Stomach smooth muscle (tissue), 2 donors: ENCODE results near the gene SYTL3.
"Not testable (repeated sequence)": the region's sequence is repeated elsewhere in the genome, so short reads cannot be mapped to it uniquely, and the experiment has no call there.

Source experiments
- H3K27ac ChIP-seq: one replicate; pipeline ENCODE4 v1.7.0; 2013; ENCODE audit warnings: mild to moderate bottlenecking, low read length, inconsistent platforms
- H3K27me3 ChIP-seq, 2 donors: one replicate each; pipeline ENCODE4 v1.7.0; 2013; ENCODE audit warnings: low read length in 2 of 2; ENCODE audit not compliant: insufficient read depth in 2 of 2, control insufficient read depth in 1 of 2
- H3K36me3 ChIP-seq, 2 donors: one replicate each; pipeline ENCODE4 v1.7.0; 2013; ENCODE audit warnings: low read length in 2 of 2; ENCODE audit not compliant: control insufficient read depth in 2 of 2, insufficient read depth in 2 of 2
- H3K4me1 ChIP-seq: one replicate; pipeline ENCODE4 v1.7.0; 2013; ENCODE audit warnings: low read length; ENCODE audit not compliant: control insufficient read depth, insufficient read depth
- H3K4me3 ChIP-seq, 2 donors: one replicate each; pipeline ENCODE4 v1.7.0; 2013; ENCODE audit warnings: low read length in 2 of 2
- H3K9ac ChIP-seq, 2 donors: one replicate each; pipeline ENCODE4 v1.7.0; 2013; ENCODE audit warnings: low read length in 2 of 2, mild to moderate bottlenecking in 1 of 2
- H3K9me3 ChIP-seq, 2 donors: one replicate each; pipeline ENCODE4 v1.7.0; 2013; ENCODE audit warnings: low read length in 2 of 2; ENCODE audit not compliant: control insufficient read depth in 2 of 2
- donor health status: healthy.
- donor health status: Pancreatic carcinoma.

The SYTL3 gene

DNA sequence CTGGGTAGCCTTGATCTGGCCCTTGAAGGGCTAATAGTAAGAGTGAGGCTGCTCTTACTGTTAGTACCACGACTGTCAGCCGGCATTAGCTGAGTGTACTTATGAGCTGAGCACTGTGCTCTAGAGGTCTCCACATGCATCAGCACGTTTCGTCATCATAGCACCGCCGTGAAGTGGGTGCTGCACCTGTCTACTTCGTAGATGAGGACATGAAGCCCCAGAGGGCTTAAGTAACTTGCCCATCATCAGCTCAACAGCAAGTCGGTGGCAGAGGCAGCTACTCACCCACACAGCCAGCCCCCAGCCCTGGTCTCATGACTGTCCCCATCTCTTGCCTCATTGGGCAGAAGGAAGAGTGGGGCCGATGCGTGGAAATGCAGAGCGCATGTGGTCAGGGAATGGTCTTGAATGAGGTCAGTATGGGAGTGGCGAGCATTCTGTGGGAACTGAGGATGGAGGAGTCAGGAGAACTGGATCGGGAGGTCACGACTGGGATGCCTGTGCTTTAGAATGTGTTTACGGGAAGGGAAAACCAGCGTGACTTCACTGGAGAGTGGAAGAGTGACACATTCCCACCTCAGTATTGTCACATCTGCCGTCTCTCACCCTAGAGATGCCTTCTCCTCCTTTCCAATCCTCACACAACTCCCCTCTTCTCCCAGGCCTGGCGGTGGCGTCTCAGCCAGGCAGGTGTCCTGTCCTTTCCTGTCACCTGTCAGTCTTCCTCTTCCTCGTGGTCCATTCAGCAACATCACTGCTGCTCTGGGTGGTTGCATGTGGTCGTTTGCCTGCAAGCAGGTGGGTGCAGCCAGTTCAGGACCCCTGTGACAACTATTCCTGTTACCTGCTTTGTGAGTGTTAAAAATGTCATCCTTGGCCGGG lies 6.0 kb downstream of the SYTL3 start:
- Histone ChIP-seq H3K4me3 (no peak overlapping the region), H3K27ac (no peak overlapping the region), H3K9ac (no peak overlapping the region), H3K9me3 (no peaks in the 10 kb centered on the region), H3K27me3 (no peaks in the 10 kb centered on the region), H3K36me3 (no peaks in the 10 kb centered on the region), H3K4me1 (peaks cover 14% of the 10 kb centered on the region)

DNA sequence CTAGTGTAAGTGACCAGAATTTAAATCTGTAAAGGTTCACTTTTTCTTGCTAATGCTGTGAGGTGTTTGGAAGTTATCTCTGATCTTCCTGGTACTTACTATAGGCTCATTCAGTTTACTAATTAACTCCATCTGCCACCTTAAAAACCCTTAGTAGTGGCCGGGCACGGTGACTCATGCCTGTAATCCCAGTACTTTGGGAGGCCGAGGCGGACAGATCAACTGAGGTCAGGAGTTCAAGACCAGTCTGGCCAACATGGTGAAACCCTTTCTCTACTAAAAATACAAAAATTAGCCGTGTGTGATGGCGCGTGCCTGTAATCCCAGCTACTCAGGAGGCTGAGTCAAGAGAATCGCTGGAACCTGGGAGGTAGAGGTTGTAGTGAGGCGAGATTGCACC lies 7.1 kb downstream of the SYTL3 start:
- H3K27me3 ChIP-seq, H3K36me3 ChIP-seq, H3K4me3 ChIP-seq, H3K27ac ChIP-seq, H3K9me3 ChIP-seq, H3K9ac ChIP-seq: not testable (repeated sequence)
- H3K4me1 ChIP-seq: peaks cover 14% of the 10 kb centered on the region

DNA sequence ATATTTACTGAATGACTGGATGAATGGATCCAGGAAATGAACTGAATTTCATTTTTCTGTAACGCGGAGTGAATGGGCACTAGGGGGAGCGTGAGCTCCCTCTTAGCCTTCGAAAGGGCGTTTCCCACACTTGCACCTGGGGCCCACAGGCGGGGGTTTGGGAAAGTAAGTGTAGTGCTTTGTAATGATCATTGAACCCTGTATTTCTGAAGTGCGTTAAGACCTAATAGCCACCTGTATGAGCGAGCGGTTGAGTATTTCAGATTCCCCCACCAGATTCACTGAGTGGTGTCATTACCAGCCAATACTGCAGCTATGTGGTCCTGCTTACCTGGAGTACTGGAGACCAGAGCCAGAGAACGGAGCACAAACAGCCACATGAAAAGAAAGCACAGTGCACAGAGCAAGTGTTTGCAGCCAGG lies 10.5 kb downstream of the SYTL3 start:
- H3K9me3 ChIP-seq: no peaks in the 10 kb centered on the region
- H3K4me1 ChIP-seq: peaks cover 2% of the 10 kb centered on the region
- no peak overlapping the region for H3K4me3 ChIP-seq
- H3K27ac ChIP-seq: no peak overlapping the region
- no peaks in the 10 kb centered on the region for H3K36me3 ChIP-seq
- no peaks in the 10 kb centered on the region for H3K27me3 ChIP-seq
- no peak overlapping the region for H3K9ac ChIP-seq

DNA sequence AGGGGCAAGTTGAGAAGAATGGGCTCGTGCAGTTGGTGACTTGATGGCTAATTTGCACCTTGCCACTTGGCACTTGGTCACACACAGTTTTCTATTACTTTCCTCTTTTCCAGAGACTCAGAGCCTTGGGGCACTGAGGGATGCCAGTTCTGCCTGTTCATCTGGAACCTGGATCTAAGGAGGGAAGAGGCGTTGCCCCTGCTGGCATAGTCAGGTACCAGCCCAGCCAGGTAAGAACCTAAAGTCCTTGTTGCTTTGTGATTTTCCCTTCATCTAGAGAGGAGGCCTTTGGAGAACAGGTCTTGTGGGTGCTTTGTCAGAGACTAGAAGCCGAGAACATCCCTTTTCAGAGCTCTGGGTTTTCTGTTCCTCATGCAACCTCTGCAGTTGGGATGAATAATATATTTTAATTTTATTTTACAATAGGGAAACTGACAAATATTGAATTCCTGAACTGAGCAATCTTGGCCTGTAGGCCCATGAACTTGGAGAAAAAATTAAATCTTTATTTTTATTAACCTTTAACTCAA lies 11.4 kb downstream of the SYTL3 start:
- H3K9me3 ChIP-seq: no peaks in the 10 kb centered on the region
- no peaks in the 10 kb centered on the region for H3K36me3 ChIP-seq
- H3K9ac ChIP-seq: no peak overlapping the region
- H3K27ac ChIP-seq: no peak overlapping the region
- H3K4me3 ChIP-seq: no peak overlapping the region
- peaks cover 2% of the 10 kb centered on the region for H3K4me1 ChIP-seq
- H3K27me3 ChIP-seq: no peaks in the 10 kb centered on the region

DNA sequence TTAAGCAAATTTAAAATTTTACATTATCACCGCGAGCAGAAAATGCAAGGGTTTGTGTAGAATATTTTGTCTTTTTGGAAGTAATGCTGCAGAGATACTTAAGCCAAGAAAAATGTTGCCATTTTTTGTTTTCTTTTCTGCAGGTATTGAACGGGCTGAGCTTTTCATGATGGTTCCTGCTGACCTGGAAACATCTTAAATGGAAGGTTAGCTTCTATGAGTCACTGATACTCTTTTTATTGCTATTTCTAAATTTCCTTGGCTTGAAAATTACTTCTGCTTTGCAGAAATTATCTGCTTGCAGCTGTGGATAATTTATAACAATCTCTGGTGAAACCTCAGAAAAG lies 12.7 kb downstream of the SYTL3 start:
- no peak overlapping the region for H3K9ac ChIP-seq

DNA sequence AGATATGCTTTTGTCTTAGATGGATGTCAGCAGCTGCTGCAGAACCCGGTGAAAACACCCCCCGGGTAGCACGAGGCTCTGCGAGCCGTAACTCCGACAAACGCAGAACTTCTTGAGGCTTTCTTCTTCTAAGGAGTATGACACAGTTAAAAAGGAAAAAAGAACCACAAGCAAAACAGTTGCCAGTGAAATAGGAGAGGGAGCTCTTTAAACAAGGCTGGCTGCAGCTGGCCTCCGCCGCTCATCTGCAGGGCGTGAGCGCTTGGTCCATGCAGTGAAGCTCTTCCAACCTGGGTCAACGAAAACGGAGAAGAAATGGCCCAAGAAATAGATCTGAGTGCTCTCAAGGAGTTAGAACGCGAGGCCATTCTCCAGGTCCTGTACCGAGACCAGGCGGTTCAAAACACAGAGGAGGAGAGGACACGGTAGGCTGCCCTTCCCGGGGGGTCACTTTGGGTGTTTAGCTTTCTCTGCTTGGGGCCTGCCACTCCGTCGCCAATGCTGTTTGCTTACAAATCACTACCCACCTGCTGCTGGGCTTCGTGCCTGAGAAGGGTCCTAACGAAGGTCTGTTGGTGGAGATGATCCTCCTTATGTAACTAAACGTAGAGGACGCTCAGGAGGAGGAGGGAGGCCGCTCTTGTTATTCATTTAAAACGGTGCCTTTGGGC lies 13.2 kb downstream of the SYTL3 start:
- Histone ChIP-seq H3K27ac (peak overlapping the region; percentile 31), H3K9me3 (no peaks in the 10 kb centered on the region), H3K36me3 (no peaks in the 10 kb centered on the region), H3K4me3 (peak overlapping the region; percentile 33 to 59), H3K27me3 (no peaks in the 10 kb centered on the region), H3K4me1 (peaks cover 2% of the 10 kb centered on the region), H3K9ac (no peak overlapping the region)

More for the DNA sequence above, 12.7 kb downstream of the SYTL3 start:
- H3K4me1 ChIP-seq: peaks cover 2% of the 10 kb centered on the region
- no peak overlapping the region for H3K27ac ChIP-seq
- H3K27me3 ChIP-seq: no peaks in the 10 kb centered on the region
- peak overlapping the region in 1 of 2 donors; percentile 59 for H3K4me3 ChIP-seq
- no peaks in the 10 kb centered on the region for H3K36me3 ChIP-seq
- H3K9me3 ChIP-seq: no peaks in the 10 kb centered on the region

DNA sequence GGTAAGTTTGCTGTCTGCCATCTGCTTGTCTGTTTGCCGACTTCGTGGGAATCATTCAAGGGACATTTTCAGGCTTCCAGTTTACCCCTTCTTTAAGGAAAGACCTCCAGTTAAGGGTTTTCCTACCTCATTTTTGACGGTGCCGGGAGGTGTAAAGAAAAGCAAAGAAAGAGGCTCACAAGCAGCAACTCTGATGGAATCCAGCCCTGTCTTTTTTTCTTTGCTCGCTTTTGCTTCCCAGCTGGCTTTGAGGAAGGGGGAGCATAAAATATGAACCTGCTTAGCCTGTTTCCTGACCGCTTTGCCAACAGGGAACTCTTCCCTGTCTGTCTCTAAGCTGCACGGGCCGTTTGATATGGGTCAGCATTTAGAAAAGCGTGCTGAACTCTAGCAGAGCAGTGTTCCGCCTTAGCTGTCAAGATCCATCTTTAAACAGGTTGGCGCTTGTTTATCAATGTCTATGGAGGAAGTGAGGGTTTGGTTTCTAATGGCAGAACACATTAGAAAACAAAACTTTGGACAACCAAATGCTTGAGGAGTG lies 13.8 kb downstream of the SYTL3 start:
- peak overlapping the region; percentile 31 for H3K27ac ChIP-seq
- no peaks in the 10 kb centered on the region for H3K36me3 ChIP-seq
- H3K4me3 ChIP-seq: peak overlapping the region in 1 of 2 donors; percentile 59
- H3K4me1 ChIP-seq: peaks cover 2% of the 10 kb centered on the region
- H3K27me3 ChIP-seq: no peaks in the 10 kb centered on the region
- H3K9me3 ChIP-seq: no peaks in the 10 kb centered on the region
- no peak overlapping the region for H3K9ac ChIP-seq

DNA sequence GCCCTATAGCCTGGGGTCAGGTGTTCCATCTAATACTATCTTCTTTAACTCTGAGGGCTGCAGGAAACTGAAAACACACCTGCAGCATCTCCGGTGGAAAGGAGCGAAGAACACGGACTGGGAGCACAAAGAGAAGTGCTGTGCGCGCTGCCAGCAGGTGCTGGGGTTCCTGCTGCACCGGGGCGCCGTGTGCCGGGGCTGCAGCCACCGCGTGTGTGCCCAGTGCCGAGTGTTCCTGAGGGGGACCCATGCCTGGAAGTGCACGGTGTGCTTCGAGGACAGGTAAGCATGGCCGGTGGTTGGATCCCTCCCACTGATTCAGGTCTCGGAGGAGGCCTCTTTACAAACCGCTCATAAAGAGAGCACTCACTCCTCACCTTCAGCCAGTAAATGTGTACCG lies 15.5 kb downstream of the SYTL3 start:
- H3K4me1 ChIP-seq: peaks cover 2% of the 10 kb centered on the region

DNA sequence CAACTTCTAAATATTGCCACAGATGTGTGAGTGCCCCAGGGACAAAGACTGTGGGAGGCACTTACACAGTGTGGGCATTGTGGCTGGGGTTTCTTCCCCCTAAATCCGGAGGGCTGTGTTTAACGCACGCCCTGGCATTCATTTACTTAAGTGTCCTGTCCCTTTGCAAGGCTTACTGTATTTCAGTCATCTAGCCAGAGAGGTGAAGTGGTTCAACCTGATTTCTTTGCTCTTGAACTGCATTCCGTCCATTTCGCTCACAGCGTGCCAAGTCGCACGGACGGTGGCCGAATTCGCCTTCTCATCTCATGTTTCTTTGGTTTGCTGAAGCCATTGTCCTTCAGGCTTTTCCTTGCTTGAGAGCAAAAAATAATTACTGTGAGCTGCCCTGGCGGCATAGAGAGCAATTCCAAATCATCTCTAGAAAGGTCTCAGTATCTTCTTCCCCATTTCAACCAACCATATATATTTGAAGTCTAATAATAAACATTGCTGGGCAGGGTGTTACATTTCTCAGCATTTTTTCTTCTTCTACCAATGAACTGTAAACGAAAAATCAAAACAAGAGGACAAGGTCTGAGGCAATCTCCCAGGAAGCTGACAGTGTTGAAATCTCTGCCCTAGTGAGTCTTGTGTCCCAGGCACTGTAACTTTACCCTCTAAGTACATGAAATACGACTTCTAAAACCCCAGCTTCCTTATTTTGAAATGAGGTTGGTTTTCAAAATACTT lies 16.9 kb downstream of the SYTL3 start:
- Histone ChIP-seq H3K27ac (peak overlapping the region; percentile 24), H3K4me1 (no peaks in the 10 kb centered on the region), H3K36me3 (no peaks in the 10 kb centered on the region), H3K4me3 (no peak overlapping the region), H3K9me3 (no peaks in the 10 kb centered on the region), H3K27me3 (no peaks in the 10 kb centered on the region), H3K9ac (no peak overlapping the region)

More for the DNA sequence above, 15.5 kb downstream of the SYTL3 start:
- H3K9me3 ChIP-seq: no peaks in the 10 kb centered on the region
- H3K36me3 ChIP-seq: no peaks in the 10 kb centered on the region
- H3K27ac ChIP-seq: no peak overlapping the region
- H3K27me3 ChIP-seq: no peaks in the 10 kb centered on the region
- H3K4me3 ChIP-seq: no peak overlapping the region
- H3K9ac ChIP-seq: no peak overlapping the region

DNA sequence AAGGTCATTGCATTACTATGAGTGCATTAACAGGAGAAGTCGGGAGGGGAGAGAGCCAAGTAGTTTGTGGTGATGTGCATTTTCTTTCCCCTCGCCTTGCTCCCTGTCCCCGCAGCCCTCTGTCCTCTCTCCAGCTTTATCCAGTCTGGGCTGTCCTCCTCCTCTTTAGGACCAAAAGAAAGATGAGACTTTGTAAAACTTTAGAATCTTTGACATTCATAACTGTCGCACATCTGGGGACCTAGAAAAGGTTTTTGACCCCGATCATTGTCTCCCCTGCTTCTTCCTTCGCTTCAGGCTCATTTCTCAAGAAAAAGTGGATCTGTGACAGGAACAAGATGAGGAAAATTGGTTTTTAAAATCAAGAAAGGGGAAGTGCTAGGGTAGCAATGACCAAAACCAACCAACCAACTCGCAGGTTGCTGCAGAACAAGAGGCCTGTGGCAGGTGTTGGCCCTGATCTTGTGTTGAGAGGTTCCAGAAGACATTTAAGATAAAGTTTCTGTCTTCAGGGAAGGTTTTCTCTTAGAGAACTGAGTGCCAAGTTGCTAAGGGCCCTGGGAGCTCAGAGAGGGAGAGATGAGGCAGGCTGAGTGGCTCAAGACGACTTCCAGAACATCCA lies 17.6 kb downstream of the SYTL3 start:
- no peak overlapping the region for H3K9ac ChIP-seq
- H3K4me3 ChIP-seq: no peak overlapping the region
- H3K9me3 ChIP-seq: no peaks in the 10 kb centered on the region
- H3K27ac ChIP-seq: no peak overlapping the region
- no peaks in the 10 kb centered on the region for H3K36me3 ChIP-seq
- H3K27me3 ChIP-seq: no peaks in the 10 kb centered on the region
- no peaks in the 10 kb centered on the region for H3K4me1 ChIP-seq
